Thyroid gland (tissue), 4 donors: Measurements from ENCODE around the gene BBS5.

Experiments
- CTCF ChIP-seq, 6 experiments: fragments of 200-600 bp in 3 of 6; fragments of 450-650 bp in 3 of 6; sonication (generic) in 3 of 6; IDR thresholded peaks; one replicate each; pipeline ENCODE4 v1.5.1; 2016 to 2019; ENCODE audit warnings: antibody characterized with exemption in 6 of 6, mild to moderate bottlenecking in 2 of 6, inconsistent platforms in 1 of 6, moderate library complexity in 1 of 6
- POLR2A ChIP-seq, 2 donors: fragments of 450-650 bp; IDR thresholded peaks; one replicate each; pipeline ENCODE4 v1.6.1; 2017; ENCODE audit warnings: antibody characterized with exemption in 2 of 2, mild to moderate bottlenecking in 2 of 2, moderate library complexity in 1 of 2

GRCh38 chr2:169439900-169440299, 39.4 kb upstream of the BBS5 start:
- TF ChIP-seq CTCF (IDR thresholded peaks at IDR 0.05) (no peak), POLR2A (IDR thresholded peaks at IDR 0.05) (no peak)
